ENCODE results near the gene CCDC6.

- TF ChIP-seq CTCF (IDR thresholded peaks at IDR 0.05 in 4 of 5, conservative IDR thresholded peaks at IDR 0.05 in 1 of 5) = no peak
- no peak for TF ChIP-seq POLR2A (IDR thresholded peaks at IDR 0.05)
These were observed 3.5 kb upstream of the CCDC6 start for GRCh38 chr10:59909815-59910214.

Data from gastrocnemius medialis (tissue), 4 donors.